Suprapubic skin (tissue), 3 donors: Measurements from ENCODE around the gene DNAI7.

ENCODE experiments used
- POLR2A ChIP-seq, 2 donors: fragments of 450-650 bp; IDR thresholded peaks; one replicate each; pipeline ENCODE4 v1.6.1; 2017; ENCODE audit warnings: antibody characterized with exemption in 2 of 2, mild to moderate bottlenecking in 2 of 2, moderate library complexity in 2 of 2
- TF ChIP-seq, protein P1 (sequence below), 2 donors: fragments of 200-600 bp in 1 of 2; fragments of 450-650 bp in 1 of 2; sonication (generic) in 1 of 2; IDR thresholded peaks; one replicate each; pipeline ENCODE4 v1.5.1; 2016 to 2019; ENCODE audit warnings: antibody characterized with exemption in 2 of 2, mild to moderate bottlenecking in 1 of 2, moderate library complexity in 1 of 2

DNA sequence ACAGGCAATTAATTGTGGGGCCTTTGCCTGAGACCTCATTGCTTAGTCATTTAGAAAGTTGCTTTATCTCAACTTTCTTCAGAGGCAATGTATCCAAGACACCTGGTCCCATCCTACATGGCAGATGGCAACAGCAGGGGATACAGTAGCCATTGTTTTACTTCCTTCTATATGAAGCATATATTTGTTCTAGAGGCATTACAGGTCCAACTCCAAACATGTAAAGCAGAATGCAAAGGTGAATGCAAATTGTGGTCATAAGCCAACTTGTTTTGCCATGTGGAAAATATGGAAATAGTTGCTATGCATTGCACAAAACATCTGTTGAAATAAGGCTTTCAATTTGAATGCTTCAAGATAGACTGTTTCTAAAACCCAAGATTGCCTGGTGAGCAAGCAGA lies 136.3 kb downstream of the DNAI7 start:
- TF ChIP-seq, protein P1, sequence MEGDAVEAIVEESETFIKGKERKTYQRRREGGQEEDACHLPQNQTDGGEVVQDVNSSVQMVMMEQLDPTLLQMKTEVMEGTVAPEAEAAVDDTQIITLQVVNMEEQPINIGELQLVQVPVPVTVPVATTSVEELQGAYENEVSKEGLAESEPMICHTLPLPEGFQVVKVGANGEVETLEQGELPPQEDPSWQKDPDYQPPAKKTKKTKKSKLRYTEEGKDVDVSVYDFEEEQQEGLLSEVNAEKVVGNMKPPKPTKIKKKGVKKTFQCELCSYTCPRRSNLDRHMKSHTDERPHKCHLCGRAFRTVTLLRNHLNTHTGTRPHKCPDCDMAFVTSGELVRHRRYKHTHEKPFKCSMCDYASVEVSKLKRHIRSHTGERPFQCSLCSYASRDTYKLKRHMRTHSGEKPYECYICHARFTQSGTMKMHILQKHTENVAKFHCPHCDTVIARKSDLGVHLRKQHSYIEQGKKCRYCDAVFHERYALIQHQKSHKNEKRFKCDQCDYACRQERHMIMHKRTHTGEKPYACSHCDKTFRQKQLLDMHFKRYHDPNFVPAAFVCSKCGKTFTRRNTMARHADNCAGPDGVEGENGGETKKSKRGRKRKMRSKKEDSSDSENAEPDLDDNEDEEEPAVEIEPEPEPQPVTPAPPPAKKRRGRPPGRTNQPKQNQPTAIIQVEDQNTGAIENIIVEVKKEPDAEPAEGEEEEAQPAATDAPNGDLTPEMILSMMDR (IDR thresholded peaks at IDR 0.05) = no peak
- TF ChIP-seq POLR2A (IDR thresholded peaks at IDR 0.05) = no peak
